HG02884 (cell line): Measurements from ENCODE around the gene ST6GALNAC2.
"Not testable (repeated sequence)": the region's sequence is repeated elsewhere in the genome, so short reads cannot be mapped to it uniquely, and the experiment has no call there.

Experiments
- ATAC-seq: cut with Tn5 transposase; IDR thresholded peaks from one replicate; pipeline ENCODE4 v1.9.1; 2021; ENCODE audit warnings: mild to moderate bottlenecking, moderate library complexity; ENCODE audit not compliant: unreplicated experiment

Gene ST6GALNAC2

GRCh38 chr17:76570877-76571471 is 14.7 kb downstream of the ST6GALNAC2 start:
- no peak for ATAC-seq

- ATAC-seq: no peak
Measured at GRCh38 chr17:76570457-76570856, 15.2 kb downstream of the ST6GALNAC2 start.

- no peak for ATAC-seq
Measured at GRCh38 chr17:76569607-76570279, 15.9 kb downstream of the ST6GALNAC2 start.

GRCh38 chr17:76568811-76569221 is 16.8 kb downstream of the ST6GALNAC2 start:
- ATAC-seq: no peak

- no peak for ATAC-seq
Measured at GRCh38 chr17:76567634-76568432, 17.8 kb downstream of the ST6GALNAC2 start.

- ATAC-seq: no peak
Measured at GRCh38 chr17:76566988-76567431, 18.6 kb downstream of the ST6GALNAC2 start.

GRCh38 chr17:76566613-76566943 is 19.1 kb downstream of the ST6GALNAC2 start:
- ATAC-seq: no peak

GRCh38 chr17:76565728-76566612 is 19.7 kb downstream of the ST6GALNAC2 start:
- ATAC-seq: no peak

- ATAC-seq: not testable (repeated sequence)
Measured at GRCh38 chr17:76564991-76565727, 20.5 kb downstream of the ST6GALNAC2 start.

- ATAC-seq: not testable (repeated sequence)
Measured at GRCh38 chr17:76563359-76563758, 22.3 kb downstream of the ST6GALNAC2 start.

GRCh38 chr17:76562734-76563148 is 22.9 kb downstream of the ST6GALNAC2 start:
- no peak for ATAC-seq

GRCh38 chr17:76561799-76562268 is 23.8 kb downstream of the ST6GALNAC2 start:
- ATAC-seq: no peak

- no peak for ATAC-seq
Measured at GRCh38 chr17:76561332-76561731, 24.3 kb downstream of the ST6GALNAC2 start.

GRCh38 chr17:76560877-76561221 is 24.8 kb downstream of the ST6GALNAC2 start:
- ATAC-seq: no peak

- ATAC-seq: no peak
Measured at GRCh38 chr17:76560036-76560876, 25.4 kb downstream of the ST6GALNAC2 start.

GRCh38 chr17:76559460-76559859 is 26.2 kb downstream of the ST6GALNAC2 start:
- not testable (repeated sequence) for ATAC-seq

GRCh38 chr17:76558198-76559095 is 27.2 kb downstream of the ST6GALNAC2 start:
- no peak for ATAC-seq
